Central memory CD8-positive, alpha-beta T cell (primary cell): Measurements from ENCODE around the gene APPBP2.
A peak's percentile ranks its signal among the peaks of the same experiment; 100 is the strongest.
"Not testable (repeated sequence)": the region's sequence is repeated elsewhere in the genome, so short reads cannot be mapped to it uniquely, and the experiment has no call there.

ENCODE experiments used
- ATAC-seq: fragments of 150-1000 bp; cut with Tn5 transposase; replicated peaks from 2 replicates; pipeline ENCODE4 v1.10.0; 2022; ENCODE audit warnings: mild to moderate bottlenecking, moderate FRiP score, moderate number of reproducible peaks; ENCODE audit not compliant: poor library complexity, severe bottlenecking; ENCODE audit errors: extremely low read depth
- DNase-seq, 2 donors: peaks; one replicate each; pipeline ENCODE4 v3.0.0; 2021; ENCODE audit warnings: low spot score in 2 of 2
- H3K27ac Mint-ChIP-seq: one replicate; pipeline ENCODE4 v1.8.0; 2022; ENCODE audit warnings: low read depth, mild to moderate bottlenecking, moderate library complexity, mixed read lengths
- H3K27me3 Mint-ChIP-seq: one replicate; pipeline ENCODE4 v1.8.0; 2022; ENCODE audit warnings: mixed read lengths
- H3K36me3 Mint-ChIP-seq: one replicate; pipeline ENCODE4 v1.8.0; 2022; ENCODE audit warnings: mild to moderate bottlenecking, moderate library complexity, mixed read lengths; ENCODE audit not compliant: insufficient read depth
- H3K4me1 Mint-ChIP-seq: one replicate; pipeline ENCODE4 v1.8.0; 2022; ENCODE audit warnings: mixed read lengths
- H3K4me3 Mint-ChIP-seq: one replicate; pipeline ENCODE4 v1.8.0; 2022; ENCODE audit warnings: mild to moderate bottlenecking, moderate library complexity, mixed read lengths
- H3K9me3 Mint-ChIP-seq: one replicate; pipeline ENCODE4 v1.8.0; 2022; ENCODE audit warnings: mixed read lengths

APPBP2 gene

GRCh38 chr17:60421273-60422161 is 104.5 kb downstream of the APPBP2 start:
- H3K4me3 Mint-ChIP-seq, result peak overlapping the region; percentile 80
- no peaks in the 10 kb centered on the region for H3K9me3 Mint-ChIP-seq
- DNase-seq (peak; percentile 56 to 62), ATAC-seq (peak; percentile 96)
- peaks cover 7% of the 10 kb centered on the region for H3K36me3 Mint-ChIP-seq
- H3K27ac Mint-ChIP-seq, result peak overlapping the region; percentile 67
- no peaks in the 10 kb centered on the region for H3K27me3 Mint-ChIP-seq
- peaks cover 11% of the 10 kb centered on the region for H3K4me1 Mint-ChIP-seq

GRCh38 chr17:60419875-60420274 is 106.2 kb downstream of the APPBP2 start:
- DNase-seq, H3K9me3 Mint-ChIP-seq, ATAC-seq, H3K36me3 Mint-ChIP-seq, H3K27ac Mint-ChIP-seq, H3K27me3 Mint-ChIP-seq, H3K4me3 Mint-ChIP-seq: not testable (repeated sequence)
- peaks cover 11% of the 10 kb centered on the region for H3K4me1 Mint-ChIP-seq

- not testable (repeated sequence) for H3K27ac Mint-ChIP-seq, H3K9me3 Mint-ChIP-seq, H3K4me3 Mint-ChIP-seq, H3K27me3 Mint-ChIP-seq, ATAC-seq, DNase-seq, H3K36me3 Mint-ChIP-seq
- peaks cover 11% of the 10 kb centered on the region for H3K4me1 Mint-ChIP-seq
Measured at GRCh38 chr17:60419003-60419402, 107.0 kb downstream of the APPBP2 start.

GRCh38 chr17:60416368-60416925 is 109.6 kb downstream of the APPBP2 start:
- Mint-ChIP-seq H3K36me3 (peaks cover 5% of the 10 kb centered on the region), H3K4me3 (no peak overlapping the region), H3K9me3 (no peaks in the 10 kb centered on the region), H3K27me3 (peaks cover 10% of the 10 kb centered on the region), H3K4me1 (peaks cover 5% of the 10 kb centered on the region), H3K27ac (no peak overlapping the region)
- DNase-seq (no peak), ATAC-seq (no peak)

GRCh38 chr17:60415146-60415545 is 110.9 kb downstream of the APPBP2 start:
- ATAC-seq, result no peak
- no peaks in the 10 kb centered on the region for H3K4me1 Mint-ChIP-seq
- no peak overlapping the region for H3K4me3 Mint-ChIP-seq
- H3K9me3 Mint-ChIP-seq, result no peaks in the 10 kb centered on the region
- H3K27ac Mint-ChIP-seq, result no peak overlapping the region
- H3K36me3 Mint-ChIP-seq, result peaks cover 3% of the 10 kb centered on the region
- H3K27me3 Mint-ChIP-seq, result peaks cover 10% of the 10 kb centered on the region
- no peak for DNase-seq

- DNase-seq (no peak), ATAC-seq (no peak)
- peaks cover 1% of the 10 kb centered on the region for H3K36me3 Mint-ChIP-seq
- peaks cover 10% of the 10 kb centered on the region for H3K27me3 Mint-ChIP-seq
- H3K4me1 Mint-ChIP-seq, result no peaks in the 10 kb centered on the region
- H3K27ac Mint-ChIP-seq, result no peak overlapping the region
- H3K4me3 Mint-ChIP-seq, result no peak overlapping the region
- H3K9me3 Mint-ChIP-seq, result no peaks in the 10 kb centered on the region
Measured at GRCh38 chr17:60412701-60413100, 113.3 kb downstream of the APPBP2 start.

- H3K4me3 Mint-ChIP-seq, result no peak overlapping the region
- DNase-seq, result no peak
- ATAC-seq, result no peak
- H3K9me3 Mint-ChIP-seq, result no peaks in the 10 kb centered on the region
- no peak overlapping the region for H3K27ac Mint-ChIP-seq
- no peaks in the 10 kb centered on the region for H3K36me3 Mint-ChIP-seq
- H3K27me3 Mint-ChIP-seq, result peaks cover 10% of the 10 kb centered on the region
- H3K4me1 Mint-ChIP-seq, result no peaks in the 10 kb centered on the region
Measured at GRCh38 chr17:60410001-60410400, 116.0 kb downstream of the APPBP2 start.

GRCh38 chr17:60406887-60407286 is 119.2 kb downstream of the APPBP2 start:
- H3K27ac Mint-ChIP-seq, result no peak overlapping the region
- DNase-seq (no peak), ATAC-seq (no peak)
- no peaks in the 10 kb centered on the region for H3K4me1 Mint-ChIP-seq
- no peak overlapping the region for H3K4me3 Mint-ChIP-seq
- H3K36me3 Mint-ChIP-seq, result no peaks in the 10 kb centered on the region
- H3K27me3 Mint-ChIP-seq, result no peaks in the 10 kb centered on the region
- H3K9me3 Mint-ChIP-seq, result no peaks in the 10 kb centered on the region

GRCh38 chr17:60403962-60404361 is 122.1 kb downstream of the APPBP2 start:
- H3K27ac Mint-ChIP-seq, result no peak overlapping the region
- ATAC-seq, result no peak
- H3K36me3 Mint-ChIP-seq, result peaks cover 3% of the 10 kb centered on the region
- no peaks in the 10 kb centered on the region for H3K27me3 Mint-ChIP-seq
- no peaks in the 10 kb centered on the region for H3K9me3 Mint-ChIP-seq
- no peak for DNase-seq
- H3K4me3 Mint-ChIP-seq, result no peak overlapping the region
- no peaks in the 10 kb centered on the region for H3K4me1 Mint-ChIP-seq

- no peak overlapping the region for H3K27ac Mint-ChIP-seq
- no peaks in the 10 kb centered on the region for H3K9me3 Mint-ChIP-seq
- peaks cover 3% of the 10 kb centered on the region for H3K36me3 Mint-ChIP-seq
- H3K27me3 Mint-ChIP-seq, result no peaks in the 10 kb centered on the region
- H3K4me1 Mint-ChIP-seq, result no peaks in the 10 kb centered on the region
- no peak overlapping the region for H3K4me3 Mint-ChIP-seq
- ATAC-seq (no peak), DNase-seq (no peak)
Measured at GRCh38 chr17:60403523-60403810, 122.6 kb downstream of the APPBP2 start.

- Mint-ChIP-seq H3K36me3 (peaks cover 3% of the 10 kb centered on the region), H3K27me3 (no peaks in the 10 kb centered on the region), H3K4me1 (no peaks in the 10 kb centered on the region), H3K4me3 (no peak overlapping the region), H3K27ac (no peak overlapping the region), H3K9me3 (no peaks in the 10 kb centered on the region)
- no peak for DNase-seq
- ATAC-seq, result no peak
Measured at GRCh38 chr17:60401819-60402218, 124.2 kb downstream of the APPBP2 start.

GRCh38 chr17:60398227-60398959 is 127.6 kb downstream of the APPBP2 start:
- Mint-ChIP-seq H3K27me3 (no peaks in the 10 kb centered on the region), H3K36me3 (peaks cover 3% of the 10 kb centered on the region), H3K4me3 (no peak overlapping the region), H3K9me3 (no peaks in the 10 kb centered on the region), H3K4me1 (no peaks in the 10 kb centered on the region), H3K27ac (no peak overlapping the region)
- no peak for DNase-seq
- ATAC-seq, result peak; percentile 46

GRCh38 chr17:60396412-60396811 is 129.6 kb downstream of the APPBP2 start:
- H3K4me3 Mint-ChIP-seq, result no peak overlapping the region
- peaks cover 15% of the 10 kb centered on the region for H3K36me3 Mint-ChIP-seq
- H3K4me1 Mint-ChIP-seq, result peaks cover 12% of the 10 kb centered on the region
- no peak for ATAC-seq
- no peaks in the 10 kb centered on the region for H3K9me3 Mint-ChIP-seq
- DNase-seq, result no peak
- H3K27ac Mint-ChIP-seq, result no peak overlapping the region
- H3K27me3 Mint-ChIP-seq, result no peaks in the 10 kb centered on the region
